Measurements from ENCODE around the gene MBD5. TPM values are rescaled to one million over a fixed set of nuclear protein-coding genes. Genes with fewer than 3 reads are reported as not detected.

Gene MBD5
- total RNA-seq, 1 experiment from 2014 or later = 8.5 TPM

DNA sequence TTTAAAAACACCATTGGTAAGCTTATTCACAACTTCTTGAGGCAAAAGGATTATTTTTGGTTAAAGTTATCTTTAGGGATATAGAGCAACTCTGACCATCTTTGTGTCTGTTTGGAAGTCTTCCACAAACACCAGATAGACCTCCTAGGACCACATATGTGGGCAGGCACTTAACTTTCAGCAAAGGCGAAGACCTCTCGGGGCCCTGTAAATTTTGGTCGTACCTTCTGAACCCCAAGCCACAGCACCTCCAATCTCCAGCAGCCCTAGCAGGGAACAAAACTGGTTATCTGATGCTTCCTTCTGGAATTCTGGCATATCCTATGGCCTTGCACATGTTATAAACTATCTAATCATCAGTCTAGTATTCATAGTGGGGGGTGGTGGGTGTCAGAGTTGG lies 114.8 kb downstream of the MBD5 start:
- Histone ChIP-seq H3K4me2 (ENCODE audit: low read length) (no peak overlapping the region), H3K9me3 (ENCODE audit: low read length) (no peaks in the 10 kb centered on the region), H3K79me2 (ENCODE audit: low read length) (no peaks in the 10 kb centered on the region), H2AFZ (ENCODE audit: low read length) (no peak overlapping the region), H3K9ac (ENCODE audit: low read length) (no peak overlapping the region), H3K4me1 (ENCODE audit: insufficient read depth, low read length) (peaks cover 3% of the 10 kb centered on the region; the same call in 1 of the 2 replicates), H3K9me2 (replicated peaks; ENCODE audit: low read length) (no peaks in the 10 kb centered on the region), H3K27ac (ENCODE audit: low read length) (no peak overlapping the region), H3K36me3 (ENCODE audit: low read depth, low read length) (no peaks in the 10 kb centered on the region), H4K20me1 (ENCODE audit: low read length) (no peaks in the 10 kb centered on the region), H3K27me3 (ENCODE audit: low read length) (no peaks in the 10 kb centered on the region), H3K4me3 (ENCODE audit: low read length) (no peak overlapping the region), H3F3A (ENCODE audit: low read length, unreplicated experiment) (no peaks in the 10 kb centered on the region)
- no peak for ATAC-seq
- ChIA-PET POLR2A (ENCODE audit: unreplicated experiment) (no interaction called here), CTCF (no interaction called here)
- no peak for TF ChIP-seq EZH2 (IDR thresholded peaks at IDR 0.05; ENCODE audit: low read length, unreplicated experiment)
- TF ChIP-seq, protein P1, sequence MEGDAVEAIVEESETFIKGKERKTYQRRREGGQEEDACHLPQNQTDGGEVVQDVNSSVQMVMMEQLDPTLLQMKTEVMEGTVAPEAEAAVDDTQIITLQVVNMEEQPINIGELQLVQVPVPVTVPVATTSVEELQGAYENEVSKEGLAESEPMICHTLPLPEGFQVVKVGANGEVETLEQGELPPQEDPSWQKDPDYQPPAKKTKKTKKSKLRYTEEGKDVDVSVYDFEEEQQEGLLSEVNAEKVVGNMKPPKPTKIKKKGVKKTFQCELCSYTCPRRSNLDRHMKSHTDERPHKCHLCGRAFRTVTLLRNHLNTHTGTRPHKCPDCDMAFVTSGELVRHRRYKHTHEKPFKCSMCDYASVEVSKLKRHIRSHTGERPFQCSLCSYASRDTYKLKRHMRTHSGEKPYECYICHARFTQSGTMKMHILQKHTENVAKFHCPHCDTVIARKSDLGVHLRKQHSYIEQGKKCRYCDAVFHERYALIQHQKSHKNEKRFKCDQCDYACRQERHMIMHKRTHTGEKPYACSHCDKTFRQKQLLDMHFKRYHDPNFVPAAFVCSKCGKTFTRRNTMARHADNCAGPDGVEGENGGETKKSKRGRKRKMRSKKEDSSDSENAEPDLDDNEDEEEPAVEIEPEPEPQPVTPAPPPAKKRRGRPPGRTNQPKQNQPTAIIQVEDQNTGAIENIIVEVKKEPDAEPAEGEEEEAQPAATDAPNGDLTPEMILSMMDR (conservative IDR thresholded peaks at IDR 0.05; ENCODE audit: low read depth, low read length) = no peak
- no peak for TF ChIP-seq EZH2phosphoT487 (IDR thresholded peaks at IDR 0.05; ENCODE audit: borderline replicate concordance, low read length)
- no TSS peak for BruUV-seq (replicated peaks)
- intact Hi-C loops (cut with micrococcal nuclease) = no loop called here
- DNase-seq = no peak

GRCh38 chr2:148136441-148136840 lies 115.5 kb downstream of the MBD5 start:
- Histone ChIP-seq H3K27ac (ENCODE audit: low read length) (no peak overlapping the region), H2AFZ (ENCODE audit: low read length) (no peak overlapping the region), H3K9me3 (ENCODE audit: low read length) (no peaks in the 10 kb centered on the region), H3K9me2 (replicated peaks; ENCODE audit: low read length) (no peaks in the 10 kb centered on the region), H3K4me3 (ENCODE audit: low read length) (no peak overlapping the region), H3K79me2 (ENCODE audit: low read length) (no peaks in the 10 kb centered on the region), H3F3A (ENCODE audit: low read length, unreplicated experiment) (no peaks in the 10 kb centered on the region), H3K4me1 (ENCODE audit: insufficient read depth, low read length) (peaks cover 3% of the 10 kb centered on the region; the same call in 1 of the 2 replicates), H3K9ac (ENCODE audit: low read length) (no peak overlapping the region), H4K20me1 (ENCODE audit: low read length) (no peaks in the 10 kb centered on the region), H3K27me3 (ENCODE audit: low read length) (no peaks in the 10 kb centered on the region), H3K36me3 (ENCODE audit: low read depth, low read length) (no peaks in the 10 kb centered on the region), H3K4me2 (ENCODE audit: low read length) (no peak overlapping the region)
- DNase-seq (no peak), ATAC-seq (no peak)
- CTCF ChIA-PET = no interaction called here
- TF ChIP-seq EZH2 (IDR thresholded peaks at IDR 0.05; ENCODE audit: low read length, unreplicated experiment) = no peak
- TF ChIP-seq, protein P1 (conservative IDR thresholded peaks at IDR 0.05; ENCODE audit: low read depth, low read length) = no peak
- TF ChIP-seq EZH2phosphoT487 (IDR thresholded peaks at IDR 0.05; ENCODE audit: borderline replicate concordance, low read length) = no peak
- POLR2A ChIA-PET (ENCODE audit: unreplicated experiment) = interaction anchor here (0.6 kb wide), 1 partner anchor 116 kb away, joined by 3 read pairs; no protein-coding TSS in a partner anchor
- no TSS peak for BruUV-seq (replicated peaks)
- intact Hi-C loops (cut with micrococcal nuclease) = no loop called here

GRCh38 chr2:148161909-148162435 lies 141.1 kb downstream of the MBD5 start:
- Histone ChIP-seq H3K9me3 (ENCODE audit: low read length) (no peaks in the 10 kb centered on the region), H3K9ac (ENCODE audit: low read length) (no peak overlapping the region), H3K79me2 (ENCODE audit: low read length) (no peaks in the 10 kb centered on the region), H3K27ac (ENCODE audit: low read length) (no peak overlapping the region), H3K9me2 (replicated peaks; ENCODE audit: low read length) (no peaks in the 10 kb centered on the region), H3K4me1 (ENCODE audit: insufficient read depth, low read length) (no peaks in the 10 kb centered on the region), H4K20me1 (ENCODE audit: low read length) (no peaks in the 10 kb centered on the region), H2AFZ (ENCODE audit: low read length) (no peak overlapping the region), H3K36me3 (ENCODE audit: low read depth, low read length) (no peaks in the 10 kb centered on the region), H3K4me3 (ENCODE audit: low read length) (no peak overlapping the region), H3F3A (ENCODE audit: low read length, unreplicated experiment) (no peaks in the 10 kb centered on the region), H3K4me2 (ENCODE audit: low read length) (no peak overlapping the region), H3K27me3 (ENCODE audit: low read length) (no peaks in the 10 kb centered on the region)
- intact Hi-C loops (cut with micrococcal nuclease) = no loop called here
- ChIA-PET POLR2A (ENCODE audit: unreplicated experiment) (interaction anchor here (0.6 kb wide), 1 partner anchor 141 kb away, joined by 5 read pairs; the partner anchor contains the start of genes MBD5 and ORC4), CTCF (no interaction called here)
- DNase-seq = no peak
- TF ChIP-seq, protein P1 (conservative IDR thresholded peaks at IDR 0.05; ENCODE audit: low read depth, low read length) = no peak
- no peak for TF ChIP-seq EZH2 (IDR thresholded peaks at IDR 0.05; ENCODE audit: low read length, unreplicated experiment)
- no peak for TF ChIP-seq EZH2phosphoT487 (IDR thresholded peaks at IDR 0.05; ENCODE audit: borderline replicate concordance, low read length)
- no peak for ATAC-seq
- no TSS peak for BruUV-seq (replicated peaks)
